SK-N-SH (cell line): ENCODE results near the gene CISH. TPM values are rescaled to one million over a fixed set of nuclear protein-coding genes. Genes with fewer than 3 reads are reported as not detected.

Experiments
- CTCF ChIA-PET: fragments of 300-600, 350-600 bp; formaldehyde crosslinking; extraction: SDS; loops from one replicate; lab custom pipeline; 2021; lab: Yijun Ruan, JAX
- POLR2A ChIA-PET: fragments of 350-600 bp; sonication (Branson Sonifier 250); formaldehyde crosslinking; extraction: SDS; loops from one replicate; lab custom pipeline; 2020; ENCODE audit warnings: antibody characterized with exemption, inconsistent platforms; lab: Yijun Ruan, JAX
- DNase-seq: peaks from one replicate; pipeline ENCODE4 v3.0.0; 2012
- H2AFZ ChIP-seq: fragments of 200-600 bp; sonication (generic); 2 replicates; pipeline ENCODE4 v1.8.1; 2016; ENCODE audit warnings: antibody characterized with exemption, mild to moderate bottlenecking, low read depth
- H3F3A ChIP-seq: fragments of 200-600 bp; sonication (generic); replicated peaks from 2 replicates; pipeline ENCODE3; 2016; ENCODE audit warnings: antibody characterized with exemption, mild to moderate bottlenecking; ENCODE audit not compliant: insufficient read depth
- H3K27ac ChIP-seq, 2 experiments: fragments of 200-500 bp in 1 of 2; fragments of 200-600 bp in 1 of 2; sonication (Bioruptor generic) in 1 of 2; sonication (generic), shearing (Covaris generic) in 1 of 2; 2 replicates each; pipeline versions ENCODE4 v1.5.1 to v1.6.1; 2014 to 2016; ENCODE audit warnings: low read depth in 2 of 2, inconsistent platforms in 1 of 2, low read length in 1 of 2, mild to moderate bottlenecking in 1 of 2, mixed read lengths in 1 of 2
- H3K27me3 ChIP-seq: fragments of 200-600 bp; sonication (generic), shearing (Covaris generic); 2 replicates; pipeline ENCODE4 v1.6.1; 2016; ENCODE audit warnings: mixed run types; ENCODE audit not compliant: insufficient read depth
- H3K36me3 ChIP-seq, 2 experiments: fragments of 200-500 bp in 1 of 2; fragments of 200-600 bp in 1 of 2; sonication (Bioruptor generic) in 1 of 2; sonication (generic) in 1 of 2; replicated peaks in 1 of 2; 2 replicates each; pipeline versions ENCODE3 to v1.5.1; 2014 to 2016; ENCODE audit warnings: low read length in 1 of 2, mild to moderate bottlenecking in 1 of 2; ENCODE audit not compliant: insufficient read depth in 2 of 2, control insufficient read depth in 1 of 2
- H3K4me1 ChIP-seq, 2 experiments: fragments of 200-500 bp in 1 of 2; fragments of 200-600 bp in 1 of 2; sonication (Bioruptor generic) in 1 of 2; sonication (generic), shearing (Covaris generic) in 1 of 2; 2 replicates each; pipeline versions ENCODE4 v1.5.1 to v1.6.1; 2014 to 2016; ENCODE audit warnings: low read depth in 1 of 2, low read length in 1 of 2, mixed run types in 1 of 2; ENCODE audit not compliant: insufficient read depth in 2 of 2, control insufficient read depth in 1 of 2
- H3K4me2 ChIP-seq: fragments of 200-600 bp; sonication (generic), shearing (Covaris generic); 2 replicates; pipeline ENCODE4 v1.6.1; 2017; ENCODE audit warnings: mixed run types
- H3K4me3 ChIP-seq, 2 experiments: fragments of 200-500 bp in 1 of 2; fragments of 200-600 bp in 1 of 2; sonication (Bioruptor generic) in 1 of 2; sonication (generic), shearing (Covaris generic) in 1 of 2; 2 replicates each; pipeline versions ENCODE4 v1.5.1 to v1.8.1; 2014 to 2016; ENCODE audit warnings: low read depth in 2 of 2, inconsistent platforms in 1 of 2, low read length in 1 of 2, mild to moderate bottlenecking in 1 of 2, mixed read lengths in 1 of 2, moderate library complexity in 1 of 2
- H3K79me2 ChIP-seq: fragments of 200-600 bp; sonication (generic); 2 replicates; pipeline ENCODE4 v1.8.1; 2017; ENCODE audit warnings: mild to moderate bottlenecking; ENCODE audit not compliant: insufficient read depth
- H3K9ac ChIP-seq: fragments of 200-600 bp; sonication (generic); 2 replicates; pipeline ENCODE4 v1.6.1; 2017; ENCODE audit warnings: mixed run types
- H3K9me2 ChIP-seq: fragments of 200-600 bp; sonication (generic); 2 replicates; pipeline ENCODE4 v1.6.1; 2017; ENCODE audit warnings: mixed run types
- H3K9me3 ChIP-seq: fragments of 200-600 bp; sonication (generic); 2 replicates; pipeline ENCODE4 v1.6.1; 2017; ENCODE audit warnings: mixed run types, mild to moderate bottlenecking, moderate library complexity
- H4K20me1 ChIP-seq: fragments of 200-600 bp; sonication (generic); 2 replicates; pipeline ENCODE4 v1.6.1; 2017; ENCODE audit warnings: mild to moderate bottlenecking, mixed run types; ENCODE audit not compliant: insufficient read depth
- CHD2 ChIP-seq: fragments of 150-350 bp; IDR thresholded peaks from 2 replicates; pipeline ENCODE4 v1.6.1; 2018; ENCODE audit warnings: low read length; ENCODE audit not compliant: partially characterized antibody
- CTCF ChIP-seq: fragments of 200-600 bp; sonication (generic); IDR thresholded peaks from 2 replicates; pipeline ENCODE4 v1.6.1; 2017; ENCODE audit warnings: antibody characterized with exemption, mild to moderate bottlenecking, moderate library complexity
- ELF1 ChIP-seq: IDR thresholded peaks from 2 replicates; pipeline ENCODE4 v1.4.0; 2012
- EP300 ChIP-seq, 2 experiments: IDR thresholded peaks; 2 replicates each; pipeline versions ENCODE4 v1.4.0 to v1.6.1; 2012; ENCODE audit warnings: borderline replicate concordance in 1 of 2, low read depth in 1 of 2, low read length in 1 of 2
- EZH2phosphoT487 ChIP-seq: fragments of 200-600 bp; sonication (generic); IDR thresholded peaks from 2 replicates; pipeline ENCODE4 v1.6.1; 2017; ENCODE audit warnings: low read depth, mixed run types, mild to moderate bottlenecking, antibody characterized with exemption, moderate library complexity, borderline replicate concordance
- FOXM1 ChIP-seq: IDR thresholded peaks from 2 replicates; pipeline ENCODE4 v1.4.0; 2012; ENCODE audit warnings: low read depth, mild to moderate bottlenecking
- GABPA ChIP-seq: IDR thresholded peaks from 2 replicates; pipeline ENCODE4 v1.4.0; 2012; ENCODE audit warnings: low read depth, mild to moderate bottlenecking
- IRF3 ChIP-seq: fragments of 150-350 bp; IDR thresholded peaks from 2 replicates; pipeline ENCODE4 v1.6.1; 2016; ENCODE audit warnings: mild to moderate bottlenecking, low read depth, low read length
- MAX ChIP-seq: IDR thresholded peaks from 2 replicates; pipeline ENCODE4 v1.4.0; 2012; ENCODE audit warnings: low read depth
- MXI1 ChIP-seq: IDR thresholded peaks from 2 replicates; pipeline ENCODE4 v1.6.1; 2012; ENCODE audit warnings: mild to moderate bottlenecking, low read depth, low read length, improper control_type of control experiment
- PBX3 ChIP-seq: IDR thresholded peaks from 2 replicates; pipeline ENCODE4; 2012
- RAD21 ChIP-seq: IDR thresholded peaks from 2 replicates; pipeline ENCODE4 v1.6.1; 2012; ENCODE audit warnings: mild to moderate bottlenecking, low read length
- RFX5 ChIP-seq: IDR thresholded peaks from 2 replicates; pipeline ENCODE4 v1.6.1; 2012; ENCODE audit warnings: mild to moderate bottlenecking, improper control_type of control experiment, low read length
- RXRA ChIP-seq: IDR thresholded peaks from 2 replicates; pipeline ENCODE4 v1.4.0; 2012; ENCODE audit warnings: low read depth, mild to moderate bottlenecking, borderline replicate concordance
- TEAD4 ChIP-seq: IDR thresholded peaks from 2 replicates; pipeline ENCODE4 v1.4.0; 2012; ENCODE audit warnings: mild to moderate bottlenecking, borderline replicate concordance; ENCODE audit not compliant: insufficient read depth
- USF2 ChIP-seq: fragments of 150-350 bp; IDR thresholded peaks from 2 replicates; pipeline ENCODE4 v1.6.1; 2017; ENCODE audit warnings: antibody characterized with exemption, low read length, low read depth, borderline replicate concordance
- YY1 ChIP-seq: IDR thresholded peaks from 2 replicates; pipeline ENCODE4 v1.4.0; 2012; ENCODE audit warnings: low read depth, mild to moderate bottlenecking
- WGBS: methylation state at CpG from one replicate; pipeline ENCODE4 v1.1.6; 2017; ENCODE audit warnings: low lambda C conversion rate; 5-methylcytosine and 5-hydroxymethylcytosine counted together
- polyA plus RNA-seq, 3 experiments: library from polyadenylated mRNA; depleted of rRNA; stranded (reverse); fragments of >200 nt; gene quantifications; 2 replicates each; pipeline ENCODE4 v1.2.3, GENCODE V29; 2012

CISH gene
- polyA plus RNA-seq, 1 of the 3 experiments (the other 2 are of a cell fraction): 2.6 TPM

- Histone ChIP-seq H3K9ac (peak overlapping the region; percentile 70), H3K36me3 (no peaks in the 10 kb centered on the region), H3K4me2 (peak overlapping the region; percentile 92), H3F3A (no peaks in the 10 kb centered on the region), H3K9me3 (no peaks in the 10 kb centered on the region), H2AFZ (peak overlapping the region; percentile 95), H3K9me2 (no peaks in the 10 kb centered on the region), H3K79me2 (peaks cover 9% of the 10 kb centered on the region), H3K4me1 (peaks cover 0 to 22% of the 10 kb centered on the region in 2 experiments; a peak in 1 of 4 replicates), H3K27ac (no peak overlapping the region), H3K27me3 (no peaks in the 10 kb centered on the region), H3K4me3 (peak overlapping the region; percentile 57 to 81), H4K20me1 (no peaks in the 10 kb centered on the region)
- CTCF ChIA-PET: interaction anchor here (0.7 to 31.2 kb wide), 7 partner anchors 10 to 816 kb away, joined by 3 to 648 read pairs (median 6); partner anchors contain the start of genes CISH and MAPKAPK3
- no peak for DNase-seq
- POLR2A ChIA-PET: interaction anchor here (0.6 to 1.2 kb wide), 4 partner anchors 136 to 933 kb away, joined by 3 to 4 read pairs (median 4); no protein-coding TSS in a partner anchor
- TF ChIP-seq FOXM1: no peak
- TF ChIP-seq EZH2phosphoT487: no peak
- no peak for TF ChIP-seq PBX3
- TF ChIP-seq MAX: no peak
- TF ChIP-seq RFX5: no peak
- TF ChIP-seq IRF3: no peak
- no peak for TF ChIP-seq CHD2
- TF ChIP-seq RXRA: no peak
- TF ChIP-seq MXI1: no peak
- TF ChIP-seq USF2: no peak
- no peak for TF ChIP-seq RAD21
- no peak for TF ChIP-seq EP300 (IDR thresholded peaks at IDR 0.05; ENCODE audit: borderline replicate concordance in 1 of 2, low read depth in 1 of 2, low read length in 1 of 2)
- no peak for TF ChIP-seq ELF1
- no peak for TF ChIP-seq TEAD4
- no peak for TF ChIP-seq YY1
- no peak for TF ChIP-seq CTCF
- no peak for TF ChIP-seq GABPA
- WGBS: 23% methylated on average over 10 of the region's 11 CpGs
These were observed 44.6 kb downstream of the CISH start for GRCh38 chr3:50567011-50567385.
